Measurements from ENCODE around the gene USH2A. TPM values are rescaled to one million over a fixed set of nuclear protein-coding genes. Genes with fewer than 3 reads are reported as not detected.

Gene USH2A
- total RNA-seq, 2 donors from 2014 or later = 0.62 to 3.1 TPM

- Histone ChIP-seq H3K9ac (ENCODE audit: extremely low read depth, low read length, poor library complexity, severe bottlenecking) (no peak overlapping the region), H3K27ac (ENCODE audit: low read depth, low read length) (no peak overlapping the region), H3K27me3 (ENCODE audit: control insufficient read depth, insufficient read depth, low read length, poor library complexity, severe bottlenecking) (no peaks in the 10 kb centered on the region), H3K9me3 (ENCODE audit: control insufficient read depth, low read length) (peaks cover 6% of the 10 kb centered on the region), H3K4me3 (ENCODE audit: low read length) (no peak overlapping the region), H3K4me1 (ENCODE audit: control insufficient read depth, insufficient read depth, low read length) (no peaks in the 10 kb centered on the region), H3K36me3 (ENCODE audit: control insufficient read depth, insufficient read depth, low read length) (no peaks in the 10 kb centered on the region)
- H3K27ac Mint-ChIP-seq = no peak overlapping the region
- no peak overlapping the region for H3K4me3 Mint-ChIP-seq
- peaks cover 14% of the 10 kb centered on the region for H3K9me3 Mint-ChIP-seq
- no peaks in the 10 kb centered on the region for H3K4me1 Mint-ChIP-seq
- no peak for TF ChIP-seq CTCF (conservative IDR thresholded peaks at IDR 0.05)
- H3K36me3 Mint-ChIP-seq (ENCODE audit: low read depth) = no peaks in the 10 kb centered on the region
- H3K27me3 Mint-ChIP-seq (ENCODE audit: insufficient read depth) = no peaks in the 10 kb centered on the region
- WGBS, 2 experiments (ENCODE audit: insufficient coverage in 1 of 2, insufficient read length in 1 of 2) = 92 to 100% methylated on average over 2 of the region's 2 CpGs
- DNase-seq = no peak
These were observed 91.2 kb downstream of the USH2A start for GRCh38 chr1:216332003-216332402.

- no peak overlapping the region for H3K4me3 ChIP-seq (ENCODE audit: low read length)
- Mint-ChIP-seq H3K36me3 (ENCODE audit: low read depth) (no peaks in the 10 kb centered on the region), H3K9me3 (peaks cover 14% of the 10 kb centered on the region), H3K4me3 (no peak overlapping the region), H3K4me1 (no peaks in the 10 kb centered on the region), H3K27ac (no peak overlapping the region), H3K27me3 (ENCODE audit: insufficient read depth) (no peaks in the 10 kb centered on the region)
- H3K9ac ChIP-seq (ENCODE audit: extremely low read depth, low read length, poor library complexity, severe bottlenecking) = no peak overlapping the region
- peaks cover 6% of the 10 kb centered on the region for H3K9me3 ChIP-seq (ENCODE audit: control insufficient read depth, low read length)
- H3K27ac ChIP-seq (ENCODE audit: low read depth, low read length) = no peak overlapping the region
- no peak for DNase-seq
- H3K27me3 ChIP-seq (ENCODE audit: control insufficient read depth, insufficient read depth, low read length, poor library complexity, severe bottlenecking) = no peaks in the 10 kb centered on the region
- no peaks in the 10 kb centered on the region for H3K36me3 ChIP-seq (ENCODE audit: control insufficient read depth, insufficient read depth, low read length)
- TF ChIP-seq CTCF (conservative IDR thresholded peaks at IDR 0.05) = no peak
- no peaks in the 10 kb centered on the region for H3K4me1 ChIP-seq (ENCODE audit: control insufficient read depth, insufficient read depth, low read length)
These were observed 92.0 kb downstream of the USH2A start for GRCh38 chr1:216331211-216331610.

- DNase-seq = no peak
- no peak overlapping the region for H3K27ac ChIP-seq (ENCODE audit: low read depth, low read length)
- no peaks in the 10 kb centered on the region for H3K4me1 Mint-ChIP-seq
- H3K9me3 Mint-ChIP-seq = peaks cover 14% of the 10 kb centered on the region
- no peaks in the 10 kb centered on the region for H3K27me3 Mint-ChIP-seq (ENCODE audit: insufficient read depth)
- H3K4me1 ChIP-seq (ENCODE audit: control insufficient read depth, insufficient read depth, low read length) = no peaks in the 10 kb centered on the region
- H3K36me3 Mint-ChIP-seq (ENCODE audit: low read depth) = no peaks in the 10 kb centered on the region
- no peak overlapping the region for H3K9ac ChIP-seq (ENCODE audit: extremely low read depth, low read length, poor library complexity, severe bottlenecking)
- H3K36me3 ChIP-seq (ENCODE audit: control insufficient read depth, insufficient read depth, low read length) = no peaks in the 10 kb centered on the region
- H3K9me3 ChIP-seq (ENCODE audit: control insufficient read depth, low read length) = peaks cover 6% of the 10 kb centered on the region
- no peak for TF ChIP-seq CTCF (conservative IDR thresholded peaks at IDR 0.05)
- H3K27ac Mint-ChIP-seq = no peak overlapping the region
- no peaks in the 10 kb centered on the region for H3K27me3 ChIP-seq (ENCODE audit: control insufficient read depth, insufficient read depth, low read length, poor library complexity, severe bottlenecking)
- no peak overlapping the region for H3K4me3 Mint-ChIP-seq
- H3K4me3 ChIP-seq (ENCODE audit: low read length) = no peak overlapping the region
- 100% methylated on average over 1 to 2 of the region's 2 CpGs for WGBS, 2 experiments (ENCODE audit: insufficient coverage in 1 of 2, insufficient read length in 1 of 2)
These were observed 93.0 kb downstream of the USH2A start for GRCh38 chr1:216330262-216330661.

All from endodermal cell (in vitro differentiated cells).